Tongue (tissue), 2 donors: Measurements from ENCODE around the gene NOTCH1. TPM values are rescaled to one million over a fixed set of nuclear protein-coding genes. Genes with fewer than 3 reads are reported as not detected.

Experiments
- DNase-seq: peaks from one replicate; pipeline ENCODE4 v3.0.0-alpha.2; 2015
- total RNA-seq: library from RNA; depleted of rRNA; stranded (reverse); fragments of >200 nt; gene quantifications from one replicate; pipeline ENCODE4 v1.2.3, GENCODE V29; 2014

NOTCH1 gene
- total RNA-seq, 1 donor from 2014 or later = 45.4 TPM

GRCh38 chr9:136517012-136517743 lies 28.7 kb downstream of the NOTCH1 start:
- no peak for DNase-seq

DNA sequence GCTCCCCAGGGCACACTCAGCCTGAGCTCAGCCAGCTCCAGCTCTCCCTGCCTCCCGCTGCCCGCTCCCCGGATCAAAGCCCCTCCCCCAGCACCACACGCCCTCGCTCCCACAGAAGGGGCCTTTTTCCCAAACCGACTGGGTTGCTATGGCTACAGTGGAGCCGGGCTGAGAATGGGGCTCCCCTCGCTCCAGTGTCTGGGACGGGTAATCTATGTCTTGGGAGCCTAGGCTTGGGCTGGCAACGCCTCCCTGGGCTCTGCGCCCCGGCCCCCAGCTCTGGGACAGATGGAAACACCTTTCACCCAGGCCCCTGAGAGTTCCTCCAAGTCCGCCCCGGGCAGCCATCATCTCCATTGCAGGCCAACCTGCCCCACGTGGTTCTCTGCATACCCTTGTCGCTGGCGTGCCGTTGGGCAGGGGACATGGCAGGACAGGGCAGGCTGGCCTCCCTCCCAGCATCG lies 29.6 kb downstream of the NOTCH1 start:
- no peak for DNase-seq

DNA sequence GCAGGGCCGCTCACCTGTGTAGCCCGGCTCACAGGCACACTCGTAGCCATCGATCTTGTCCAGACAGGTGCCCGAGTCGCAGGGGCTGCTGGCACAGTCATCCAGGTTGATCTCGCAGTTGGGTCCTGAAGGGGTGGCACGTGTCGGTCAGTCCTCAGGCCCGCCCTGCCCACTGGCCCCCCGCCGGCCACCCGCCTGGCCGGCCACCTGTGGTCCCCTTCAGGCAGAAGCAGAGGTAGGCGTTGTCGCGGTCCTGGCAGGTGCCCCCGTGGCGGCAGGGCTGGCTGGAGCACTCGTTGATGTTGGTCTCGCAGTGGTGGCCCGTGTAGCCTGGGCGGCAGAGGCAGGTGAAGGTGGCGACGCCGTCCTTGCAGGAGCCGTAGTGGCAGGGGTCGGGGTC lies 30.6 kb downstream of the NOTCH1 start:
- DNase-seq = no peak

DNA sequence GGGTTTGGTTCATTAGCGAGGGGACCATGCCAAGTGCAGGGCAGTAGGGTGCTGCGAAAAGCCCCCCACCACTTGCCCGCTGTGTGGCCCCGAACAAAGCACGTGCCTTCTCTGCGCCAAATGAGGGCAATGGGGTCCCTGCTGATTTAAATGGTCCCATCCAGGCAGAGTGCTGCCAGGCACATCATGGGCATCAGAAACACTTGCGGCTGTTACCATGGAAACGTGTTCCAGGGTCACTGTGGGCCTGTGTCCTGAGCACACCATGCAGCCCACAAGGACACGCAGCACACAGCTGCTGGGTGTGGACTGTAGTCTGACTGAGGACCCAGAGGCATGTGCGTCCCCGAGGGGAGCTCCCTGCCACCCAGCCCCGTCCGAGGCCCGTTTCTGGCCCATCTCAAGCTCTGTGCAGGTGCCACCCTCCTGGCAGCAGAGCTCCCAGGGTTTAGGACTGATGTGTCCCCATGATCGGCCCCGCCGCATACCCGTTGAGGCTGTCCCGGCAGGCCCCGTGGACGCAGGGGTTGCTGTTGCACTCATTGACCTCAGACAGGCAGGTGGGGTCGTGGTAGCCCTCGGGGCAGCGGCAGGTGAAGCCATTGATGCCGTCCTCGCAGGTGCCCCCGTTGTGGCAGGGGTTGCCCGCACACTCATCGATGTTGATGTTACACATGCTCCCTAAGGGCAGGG lies 31.7 kb downstream of the NOTCH1 start:
- DNase-seq = no peak

DNA sequence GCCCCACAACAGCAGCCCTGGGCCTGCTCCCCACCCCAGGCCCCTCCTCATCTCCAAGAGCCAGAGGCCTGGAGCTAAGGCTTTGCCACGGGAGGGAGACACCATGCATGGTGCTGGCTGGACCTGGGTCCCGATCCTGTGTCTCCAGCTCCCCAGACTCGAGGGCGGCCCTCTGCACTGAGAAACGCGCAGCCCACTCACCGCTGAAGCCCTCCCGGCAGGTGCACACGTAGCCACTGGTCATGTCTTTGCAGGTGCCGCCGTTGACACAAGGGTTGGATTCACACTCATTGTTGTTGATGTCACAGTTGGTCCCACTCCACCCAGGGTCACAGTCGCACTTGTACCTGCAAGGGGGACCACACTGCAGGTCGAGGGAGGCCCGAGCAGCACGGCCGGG lies 32.7 kb downstream of the NOTCH1 start:
- DNase-seq = no peak

DNA sequence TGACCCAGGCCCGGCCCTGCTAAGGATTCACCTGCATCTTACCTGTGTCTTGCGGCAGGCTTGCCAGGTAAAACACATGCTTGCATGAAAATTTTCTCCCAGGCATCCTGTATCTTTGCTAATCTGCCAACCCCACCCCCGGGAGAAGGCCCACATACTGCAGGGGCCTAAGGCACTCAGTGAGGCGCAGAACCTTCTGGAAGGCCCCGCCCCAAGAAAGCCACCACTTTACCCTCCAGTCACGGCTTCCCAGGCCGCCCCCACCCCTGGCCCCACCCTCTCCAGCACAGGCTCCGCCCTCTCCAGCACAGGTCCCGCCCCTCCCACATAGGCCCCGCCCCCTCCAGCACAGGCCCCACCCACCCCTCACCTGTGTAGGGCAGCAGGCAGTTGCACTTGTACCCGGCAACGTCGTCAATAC lies 33.2 kb downstream of the NOTCH1 start:
- no peak for DNase-seq

- DNase-seq = no peak
Measured at GRCh38 chr9:136511670-136512592, 33.9 kb downstream of the NOTCH1 start.

DNA sequence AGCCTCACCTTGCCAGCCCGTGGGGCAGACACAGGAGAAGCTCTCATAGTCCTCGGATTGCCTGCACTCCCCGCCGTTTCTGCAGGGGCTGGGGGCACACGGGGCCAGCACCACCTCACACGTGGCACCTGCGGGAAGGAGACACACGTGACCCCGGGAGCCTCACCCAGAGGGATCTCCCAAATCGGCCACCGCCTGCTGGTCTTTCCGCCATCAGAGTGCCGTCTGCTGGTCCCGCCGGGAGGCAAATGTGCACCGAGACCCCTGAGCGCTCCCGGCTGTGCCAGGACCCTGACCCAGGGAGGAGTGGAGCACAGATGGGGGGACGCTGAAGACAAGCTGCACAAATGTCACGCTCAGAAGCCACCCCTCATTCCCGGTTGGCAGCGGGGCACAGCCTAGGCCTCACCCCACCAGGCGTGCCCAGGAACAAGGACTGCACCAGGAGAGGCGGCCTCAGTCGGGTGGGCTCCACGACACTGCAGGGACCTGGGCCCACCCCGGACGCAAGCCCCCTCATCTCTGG lies 34.6 kb downstream of the NOTCH1 start:
- no peak for DNase-seq

DNA sequence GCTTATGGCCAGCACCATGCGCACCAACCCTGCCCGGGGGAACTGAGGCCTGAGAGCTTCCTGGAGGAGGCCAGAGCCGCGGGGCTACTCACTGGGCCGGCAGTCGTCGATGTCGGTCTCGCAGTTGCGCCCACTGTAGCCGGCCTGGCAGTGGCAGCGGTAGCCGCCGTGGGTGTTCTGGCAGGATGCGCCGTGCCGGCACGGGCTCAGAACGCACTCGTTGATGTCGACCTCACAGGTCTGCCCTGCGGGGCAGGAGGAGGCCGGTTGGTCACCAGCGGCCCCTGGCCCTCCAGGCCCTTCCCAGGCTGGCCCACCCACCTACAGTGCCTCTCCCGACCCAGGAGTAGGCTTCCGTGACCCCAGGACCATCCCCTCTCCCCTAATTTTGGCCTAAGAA lies 35.3 kb downstream of the NOTCH1 start:
- no peak for DNase-seq

DNA sequence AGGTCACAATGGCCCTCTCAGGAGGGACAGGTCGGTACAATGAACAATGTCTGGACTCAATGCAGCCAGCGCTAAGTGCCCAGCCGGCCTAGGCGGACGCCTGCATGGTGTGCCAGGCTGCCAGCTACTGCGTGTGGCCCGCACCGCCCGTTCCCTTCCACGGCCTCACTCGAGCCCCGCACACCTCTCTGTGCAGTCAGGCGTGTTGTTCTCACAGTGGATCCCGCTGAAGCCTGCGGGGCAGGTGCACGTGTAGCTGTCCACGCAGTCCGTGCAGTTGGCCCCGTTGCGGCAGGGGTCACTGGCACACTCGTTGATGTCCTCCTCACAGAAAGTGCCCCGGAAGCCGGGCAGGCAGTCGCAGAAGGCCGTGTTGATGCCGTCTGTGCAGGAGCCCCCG lies 36.3 kb downstream of the NOTCH1 start:
- no peak for DNase-seq

DNA sequence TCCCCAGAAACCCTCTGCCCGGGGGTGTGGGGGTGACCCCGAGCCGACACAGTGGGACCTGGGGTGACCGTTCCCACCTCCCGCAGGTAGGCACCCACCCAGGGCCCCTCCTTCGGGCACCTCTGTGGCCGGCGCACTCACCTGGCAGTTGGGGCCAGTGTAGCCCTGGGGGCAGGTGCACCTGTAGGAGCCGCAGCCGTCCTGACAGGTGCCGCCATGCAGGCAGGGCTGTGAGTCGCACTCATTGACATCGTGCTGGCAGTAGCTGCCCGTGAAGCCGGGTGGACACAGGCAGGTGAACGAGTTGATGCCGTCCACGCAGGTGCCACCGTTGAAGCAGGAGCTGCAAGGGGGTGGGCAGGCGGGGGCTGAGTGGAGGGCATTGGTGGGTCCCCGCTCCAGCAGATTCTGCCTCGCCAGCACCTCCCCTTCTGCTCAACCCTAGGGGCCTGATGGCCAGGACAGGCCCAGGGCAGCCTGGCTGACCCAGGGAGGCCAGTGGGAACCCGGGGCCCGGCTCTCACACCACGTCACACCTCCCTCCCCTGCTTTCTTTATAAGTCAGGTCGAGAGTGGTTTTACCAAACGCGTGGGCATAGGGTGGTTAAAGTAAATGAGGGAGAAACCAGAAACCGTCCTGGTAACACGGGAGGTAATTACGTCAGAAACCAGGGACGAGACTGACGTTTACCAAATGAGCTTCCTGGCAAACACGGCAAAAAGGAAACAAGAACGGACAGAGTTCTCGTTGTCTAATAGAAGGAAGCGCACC lies 36.9 kb downstream of the NOTCH1 start:
- no peak for DNase-seq

GRCh38 chr9:136507992-136508375 lies 37.9 kb downstream of the NOTCH1 start:
- DNase-seq = no peak

DNA sequence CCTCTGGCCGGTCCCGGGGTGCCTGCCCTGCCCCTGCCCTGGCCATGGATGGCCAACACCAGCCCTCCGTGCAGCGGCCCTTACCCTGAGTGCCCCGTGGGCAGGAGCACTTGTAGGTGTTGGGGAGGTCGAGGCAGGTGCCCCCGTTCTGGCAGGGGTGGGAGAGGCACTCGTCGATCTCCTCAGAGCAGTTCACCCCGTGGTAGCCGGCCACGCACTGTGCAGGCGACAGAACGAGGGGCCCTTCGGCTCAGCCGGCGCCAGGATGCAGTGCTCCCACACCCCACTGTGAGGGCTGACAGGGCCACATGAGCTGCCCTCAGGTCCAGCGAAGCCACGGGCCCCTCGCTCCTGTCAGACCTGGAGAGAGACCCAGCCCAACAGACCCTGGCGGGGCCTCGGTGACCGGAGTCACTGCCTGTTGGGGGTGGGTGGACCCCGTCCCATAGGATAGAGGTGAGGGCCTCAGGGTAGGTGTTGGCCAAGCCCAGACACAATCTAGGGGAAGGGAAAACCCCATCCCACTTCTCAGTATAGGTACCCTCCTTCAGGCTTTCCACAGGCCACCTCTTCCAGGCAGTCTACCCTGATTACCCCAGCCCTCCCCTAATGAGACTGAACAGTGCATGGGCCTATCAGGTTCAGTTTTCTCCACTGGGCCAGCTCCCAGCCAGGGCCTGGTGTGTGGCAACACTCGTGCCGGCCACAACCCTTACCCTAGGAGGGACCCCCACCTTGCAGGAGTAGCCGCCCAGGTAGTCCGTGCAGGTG lies 38.4 kb downstream of the NOTCH1 start:
- no peak for DNase-seq

DNA sequence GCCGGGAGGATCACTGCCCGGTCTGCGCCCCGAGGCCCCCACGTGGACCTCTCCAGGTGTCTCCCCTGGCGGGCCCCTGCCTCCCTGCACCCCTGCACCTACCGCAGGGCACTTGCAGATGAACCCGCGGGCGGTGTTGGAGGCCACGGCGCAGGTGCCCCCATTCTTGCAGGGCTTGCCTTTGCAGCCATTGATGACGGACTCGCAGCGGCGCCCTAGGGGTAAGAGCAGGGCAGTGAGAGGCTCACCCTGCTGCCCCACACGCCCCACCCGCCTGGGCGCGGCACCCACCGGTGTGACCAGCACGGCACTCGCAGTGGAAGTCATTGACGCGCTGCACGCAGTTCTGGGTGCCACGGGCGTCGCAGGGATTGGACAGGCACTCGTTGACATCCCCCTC lies 39.4 kb downstream of the NOTCH1 start:
- DNase-seq = no peak

DNA sequence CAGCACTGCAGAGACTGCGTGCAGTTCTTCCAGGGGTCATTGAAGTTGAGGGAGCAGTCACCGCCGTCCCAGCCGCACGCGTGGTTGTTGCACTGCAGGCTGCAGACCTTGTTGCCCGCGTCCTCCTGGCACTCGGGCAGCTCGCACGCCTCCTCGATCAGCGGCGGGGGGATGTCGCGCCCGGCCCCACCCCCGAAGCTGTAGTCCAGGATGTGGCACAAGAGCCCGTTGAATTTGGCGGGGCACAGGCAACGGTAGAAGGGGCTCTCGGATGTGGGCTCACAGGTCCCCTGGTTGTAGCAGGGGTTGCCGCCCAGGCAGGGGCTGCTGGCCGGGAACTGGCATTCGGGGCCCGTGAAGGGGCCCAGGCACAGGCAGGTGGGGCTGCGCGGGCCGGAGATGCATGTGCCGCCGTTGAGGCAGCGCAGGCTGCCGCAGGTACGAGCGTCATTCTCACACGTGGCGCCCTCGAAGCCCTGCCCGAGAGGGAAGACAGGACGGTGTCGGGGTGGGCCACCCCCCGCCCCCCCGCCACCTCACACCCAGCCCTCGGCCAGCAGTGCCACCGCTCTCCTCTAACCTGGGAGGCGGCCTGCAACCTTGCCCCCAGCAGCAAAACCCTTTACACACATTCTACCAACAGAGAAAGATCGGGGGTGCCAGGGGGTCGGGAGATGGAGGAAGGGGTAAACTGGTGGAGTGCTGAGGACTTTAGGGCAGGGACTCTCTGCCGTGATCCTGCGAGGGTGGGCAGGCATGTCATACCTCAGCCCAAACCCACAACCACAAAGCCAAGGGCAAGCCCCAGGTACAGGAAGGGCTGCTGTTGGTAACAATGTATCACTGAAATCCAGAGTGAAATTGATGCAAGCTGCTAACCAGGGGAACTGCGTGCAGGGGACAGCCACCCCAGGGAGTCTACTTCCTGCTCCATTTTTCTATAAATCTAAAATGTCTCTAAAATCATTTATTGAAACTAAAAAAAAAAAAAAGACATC lies 40.1 kb downstream of the NOTCH1 start:
- no peak for DNase-seq

- no peak for DNase-seq
Measured at GRCh38 chr9:136504512-136505348, 41.1 kb downstream of the NOTCH1 start.

- no peak for DNase-seq
Measured at GRCh38 chr9:136502940-136503550, 42.8 kb downstream of the NOTCH1 start.

DNA sequence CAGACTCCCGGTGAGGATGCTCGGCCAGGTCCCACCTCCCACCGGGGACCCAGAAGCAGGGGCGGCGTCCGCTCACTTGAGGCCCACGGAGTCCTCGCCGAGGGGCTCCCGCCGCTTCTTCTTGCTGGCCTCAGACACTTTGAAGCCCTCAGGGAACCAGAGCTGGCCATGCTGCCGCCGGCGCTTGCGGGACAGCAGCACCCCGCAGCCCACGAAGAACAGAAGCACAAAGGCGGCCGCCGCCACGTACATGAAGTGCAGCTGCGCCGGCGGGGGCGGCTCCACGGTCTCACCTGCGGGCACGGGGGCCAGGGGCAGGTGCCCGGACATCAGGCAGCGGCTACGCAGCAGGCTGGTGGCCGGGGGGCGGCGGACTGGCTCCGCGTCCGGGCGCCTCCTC lies 43.7 kb downstream of the NOTCH1 start:
- DNase-seq = no peak
